ENCODE measurements around the gene FNBP1L. TPM values are rescaled to one million over a fixed set of nuclear protein-coding genes. Genes with fewer than 3 reads are reported as not detected.

The FNBP1L gene
- total RNA-seq, 1 donor from 2014 or later: 57.8 TPM

DNA sequence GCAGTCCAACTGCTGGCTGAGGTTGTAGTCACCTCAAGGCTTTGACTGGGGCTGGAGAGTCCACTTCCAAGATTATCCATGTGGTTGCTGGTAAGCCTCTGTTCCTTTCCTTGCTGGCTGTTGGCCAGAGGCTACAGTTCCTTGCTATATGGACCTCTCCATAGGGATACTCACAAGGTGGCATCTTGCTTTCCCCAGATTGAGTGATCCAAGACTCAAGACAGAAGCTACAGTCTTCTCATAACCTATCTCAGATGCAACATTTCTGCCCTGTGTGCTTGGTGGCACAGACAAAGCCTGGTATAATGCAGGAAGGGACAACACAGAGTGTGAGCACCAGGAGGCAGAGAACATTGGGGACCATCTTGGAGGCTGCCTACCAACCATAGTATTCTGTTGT, 111.8 kb downstream of the FNBP1L start:
- Histone ChIP-seq H2AFZ (ENCODE audit: low read depth, low read length) (no peak overlapping the region), H3K27ac (ENCODE audit: low read depth, low read length) (no peak overlapping the region), H3K4me2 (ENCODE audit: low read length) (no peak overlapping the region), H3K4me3 (ENCODE audit: insufficient read depth, low read depth, low read length) (no peak overlapping the region), H4K20me1 (ENCODE audit: insufficient read depth, low read length) (peaks cover 4% of the 10 kb centered on the region), H3K9me3 (ENCODE audit: insufficient read depth, low read depth, low read length) (no peaks in the 10 kb centered on the region), H3K36me3 (ENCODE audit: insufficient read depth, low read length) (peaks cover 35% of the 10 kb centered on the region), H3K27me3 (ENCODE audit: insufficient read depth, low read length) (no peaks in the 10 kb centered on the region), H3K9ac (ENCODE audit: low read length) (no peak overlapping the region), H3K4me1 (ENCODE audit: insufficient read depth, low read length) (no peaks in the 10 kb centered on the region), H3K79me2 (ENCODE audit: insufficient read depth, low read length) (no peaks in the 10 kb centered on the region)
- Mint-ChIP-seq H3K27me3 (ENCODE audit: low read depth, unreplicated experiment) (no peaks in the 10 kb centered on the region), H3K4me1 (ENCODE audit: low read depth, unreplicated experiment) (peaks cover 9% of the 10 kb centered on the region), H3K4me3 (ENCODE audit: unreplicated experiment) (no peak overlapping the region), H3K36me3 (ENCODE audit: low read depth, unreplicated experiment) (peaks cover 18% of the 10 kb centered on the region), H3K27ac (ENCODE audit: unreplicated experiment) (no peak overlapping the region), H3K9me3 (ENCODE audit: unreplicated experiment) (no peaks in the 10 kb centered on the region)
- no peak for DNase-seq (ENCODE audit: low read depth)
- TF ChIP-seq EZH2 (IDR thresholded peaks at IDR 0.05; ENCODE audit: insufficient read depth, low read length): no peak
- TF ChIP-seq, protein P1, sequence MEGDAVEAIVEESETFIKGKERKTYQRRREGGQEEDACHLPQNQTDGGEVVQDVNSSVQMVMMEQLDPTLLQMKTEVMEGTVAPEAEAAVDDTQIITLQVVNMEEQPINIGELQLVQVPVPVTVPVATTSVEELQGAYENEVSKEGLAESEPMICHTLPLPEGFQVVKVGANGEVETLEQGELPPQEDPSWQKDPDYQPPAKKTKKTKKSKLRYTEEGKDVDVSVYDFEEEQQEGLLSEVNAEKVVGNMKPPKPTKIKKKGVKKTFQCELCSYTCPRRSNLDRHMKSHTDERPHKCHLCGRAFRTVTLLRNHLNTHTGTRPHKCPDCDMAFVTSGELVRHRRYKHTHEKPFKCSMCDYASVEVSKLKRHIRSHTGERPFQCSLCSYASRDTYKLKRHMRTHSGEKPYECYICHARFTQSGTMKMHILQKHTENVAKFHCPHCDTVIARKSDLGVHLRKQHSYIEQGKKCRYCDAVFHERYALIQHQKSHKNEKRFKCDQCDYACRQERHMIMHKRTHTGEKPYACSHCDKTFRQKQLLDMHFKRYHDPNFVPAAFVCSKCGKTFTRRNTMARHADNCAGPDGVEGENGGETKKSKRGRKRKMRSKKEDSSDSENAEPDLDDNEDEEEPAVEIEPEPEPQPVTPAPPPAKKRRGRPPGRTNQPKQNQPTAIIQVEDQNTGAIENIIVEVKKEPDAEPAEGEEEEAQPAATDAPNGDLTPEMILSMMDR (IDR thresholded peaks at IDR 0.05; ENCODE audit: insufficient read depth, low read depth, low read length): no peak
- no peak for FAIRE-seq

DNA sequence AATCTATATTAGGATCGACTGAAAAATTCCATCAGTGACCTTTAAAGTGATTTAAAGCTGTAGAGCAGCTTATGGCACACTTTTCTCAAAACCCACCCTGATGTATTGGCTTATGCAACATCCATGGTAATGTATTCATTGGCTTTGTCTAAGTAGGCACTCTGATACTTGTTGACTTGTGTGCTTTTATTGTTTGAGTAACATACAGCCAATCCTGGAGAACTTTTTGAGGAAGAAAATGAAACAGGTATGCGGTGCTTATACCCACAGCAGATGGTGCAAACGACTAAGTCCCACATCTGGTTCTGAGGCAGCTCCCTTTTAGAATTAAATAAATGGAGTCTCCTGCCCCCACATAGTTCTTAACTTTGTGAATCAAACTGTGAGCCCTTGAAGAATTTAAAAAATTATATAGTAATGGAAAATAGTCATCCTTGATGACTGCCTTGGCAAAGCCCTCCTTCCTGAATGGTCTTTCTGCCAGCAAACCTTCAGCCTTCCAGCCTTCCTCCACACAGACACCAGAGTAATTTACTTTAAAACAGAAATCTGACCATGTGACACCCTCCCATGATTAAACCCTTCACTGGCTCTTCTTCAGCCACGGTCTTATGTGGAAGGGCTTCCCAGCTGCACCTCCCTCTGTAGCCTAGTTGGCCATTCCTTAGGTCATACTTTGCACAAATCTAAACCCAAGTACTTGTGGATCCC, 117.7 kb downstream of the FNBP1L start:
- Mint-ChIP-seq H3K9me3 (ENCODE audit: unreplicated experiment) (no peaks in the 10 kb centered on the region), H3K4me3 (ENCODE audit: unreplicated experiment) (no peak overlapping the region), H3K36me3 (ENCODE audit: low read depth, unreplicated experiment) (peaks cover 19% of the 10 kb centered on the region), H3K27me3 (ENCODE audit: low read depth, unreplicated experiment) (no peaks in the 10 kb centered on the region), H3K27ac (ENCODE audit: unreplicated experiment) (no peak overlapping the region), H3K4me1 (ENCODE audit: low read depth, unreplicated experiment) (peaks cover 17% of the 10 kb centered on the region)
- no peak overlapping the region for H3K9ac ChIP-seq (ENCODE audit: low read length)
- H3K4me3 ChIP-seq (ENCODE audit: insufficient read depth, low read depth, low read length): no peak overlapping the region
- FAIRE-seq: no peak
- peak; percentile 89 for DNase-seq (ENCODE audit: low read depth)
- no peak overlapping the region for H3K4me2 ChIP-seq (ENCODE audit: low read length)
- no peaks in the 10 kb centered on the region for H3K9me3 ChIP-seq (ENCODE audit: insufficient read depth, low read depth, low read length)
- H3K27me3 ChIP-seq (ENCODE audit: insufficient read depth, low read length): no peaks in the 10 kb centered on the region
- TF ChIP-seq EZH2 (IDR thresholded peaks at IDR 0.05; ENCODE audit: insufficient read depth, low read length): no peak
- TF ChIP-seq, protein P1 (IDR thresholded peaks at IDR 0.05; ENCODE audit: insufficient read depth, low read depth, low read length): no peak
- H2AFZ ChIP-seq (ENCODE audit: low read depth, low read length): no peak overlapping the region
- peaks cover 9% of the 10 kb centered on the region for H3K4me1 ChIP-seq (ENCODE audit: insufficient read depth, low read length)
- peaks cover 32% of the 10 kb centered on the region for H4K20me1 ChIP-seq (ENCODE audit: insufficient read depth, low read length)
- peaks cover 8% of the 10 kb centered on the region for H3K79me2 ChIP-seq (ENCODE audit: insufficient read depth, low read length)
- H3K27ac ChIP-seq (ENCODE audit: low read depth, low read length): peak overlapping the region; percentile 22
- peaks cover 63% of the 10 kb centered on the region for H3K36me3 ChIP-seq (ENCODE audit: insufficient read depth, low read length)

DNA sequence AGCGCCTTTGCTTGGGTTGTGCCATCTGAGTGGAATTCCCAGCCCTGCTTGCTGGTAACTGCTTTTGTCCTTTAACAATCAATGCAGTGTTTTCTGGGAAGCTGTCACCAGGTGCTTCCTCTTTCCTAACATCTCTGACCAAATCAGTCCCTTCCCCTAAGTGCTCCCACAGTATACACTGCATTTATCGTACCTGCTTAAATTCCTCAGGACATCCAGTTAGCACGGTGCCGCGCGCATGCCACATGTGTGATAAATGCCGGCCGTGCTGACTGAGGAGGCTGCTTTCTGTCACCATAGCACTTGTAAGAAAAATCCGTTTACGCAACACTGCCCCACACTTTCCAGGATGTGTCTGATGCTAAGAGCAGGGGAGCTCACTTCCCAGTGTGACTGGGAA, 118.3 kb downstream of the FNBP1L start:
- no peaks in the 10 kb centered on the region for H3K9me3 Mint-ChIP-seq (ENCODE audit: unreplicated experiment)
- Histone ChIP-seq H3K36me3 (ENCODE audit: insufficient read depth, low read length) (peaks cover 58% of the 10 kb centered on the region), H4K20me1 (ENCODE audit: insufficient read depth, low read length) (peaks cover 32% of the 10 kb centered on the region), H3K4me3 (ENCODE audit: insufficient read depth, low read depth, low read length) (no peak overlapping the region), H3K27me3 (ENCODE audit: insufficient read depth, low read length) (no peaks in the 10 kb centered on the region), H3K79me2 (ENCODE audit: insufficient read depth, low read length) (peaks cover 8% of the 10 kb centered on the region), H2AFZ (ENCODE audit: low read depth, low read length) (no peak overlapping the region), H3K27ac (ENCODE audit: low read depth, low read length) (peak overlapping the region; percentile 22), H3K9me3 (ENCODE audit: insufficient read depth, low read depth, low read length) (no peaks in the 10 kb centered on the region), H3K9ac (ENCODE audit: low read length) (no peak overlapping the region), H3K4me2 (ENCODE audit: low read length) (no peak overlapping the region), H3K4me1 (ENCODE audit: insufficient read depth, low read length) (peaks cover 9% of the 10 kb centered on the region)
- DNase-seq (ENCODE audit: low read depth) (peak; percentile 16), FAIRE-seq (no peak)
- H3K27ac Mint-ChIP-seq (ENCODE audit: unreplicated experiment): no peak overlapping the region
- no peaks in the 10 kb centered on the region for H3K27me3 Mint-ChIP-seq (ENCODE audit: low read depth, unreplicated experiment)
- H3K4me3 Mint-ChIP-seq (ENCODE audit: unreplicated experiment): peak overlapping the region; percentile 61
- peaks cover 18% of the 10 kb centered on the region for H3K36me3 Mint-ChIP-seq (ENCODE audit: low read depth, unreplicated experiment)
- peaks cover 17% of the 10 kb centered on the region for H3K4me1 Mint-ChIP-seq (ENCODE audit: low read depth, unreplicated experiment)
- TF ChIP-seq EZH2 (IDR thresholded peaks at IDR 0.05; ENCODE audit: insufficient read depth, low read length): no peak
- TF ChIP-seq, protein P1 (IDR thresholded peaks at IDR 0.05; ENCODE audit: insufficient read depth, low read depth, low read length): no peak

All from astrocyte (in vitro differentiated cells and primary cell).